ENCODE data around the gene PNMT. TPM values are rescaled to one million over a fixed set of nuclear protein-coding genes. Genes with fewer than 3 reads are reported as not detected.

Gene PNMT
- total and polyA plus RNA-seq, 2 of the 13 experiments (the other 11 are each of a cell fraction or from before 2014, with no cell fraction given), result 0.25 TPM; not detected in 1

GRCh38 chr17:39636927-39637736 is 31.1 kb upstream of the PNMT start, which contains the start of gene STARD3 (continued):
- TF ChIP-seq, protein P1, sequence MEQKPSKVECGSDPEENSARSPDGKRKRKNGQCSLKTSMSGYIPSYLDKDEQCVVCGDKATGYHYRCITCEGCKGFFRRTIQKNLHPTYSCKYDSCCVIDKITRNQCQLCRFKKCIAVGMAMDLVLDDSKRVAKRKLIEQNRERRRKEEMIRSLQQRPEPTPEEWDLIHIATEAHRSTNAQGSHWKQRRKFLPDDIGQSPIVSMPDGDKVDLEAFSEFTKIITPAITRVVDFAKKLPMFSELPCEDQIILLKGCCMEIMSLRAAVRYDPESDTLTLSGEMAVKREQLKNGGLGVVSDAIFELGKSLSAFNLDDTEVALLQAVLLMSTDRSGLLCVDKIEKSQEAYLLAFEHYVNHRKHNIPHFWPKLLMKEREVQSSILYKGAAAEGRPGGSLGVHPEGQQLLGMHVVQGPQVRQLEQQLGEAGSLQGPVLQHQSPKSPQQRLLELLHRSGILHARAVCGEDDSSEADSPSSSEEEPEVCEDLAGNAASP (CRISPR knock-in tag; IDR thresholded peaks at IDR 0.05; ENCODE audit: borderline replicate concordance), result no peak
- TF ChIP-seq, protein P2, sequence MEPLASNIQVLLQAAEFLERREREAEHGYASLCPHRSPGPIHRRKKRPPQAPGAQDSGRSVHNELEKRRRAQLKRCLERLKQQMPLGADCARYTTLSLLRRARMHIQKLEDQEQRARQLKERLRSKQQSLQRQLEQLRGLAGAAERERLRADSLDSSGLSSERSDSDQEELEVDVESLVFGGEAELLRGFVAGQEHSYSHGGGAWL (CRISPR knock-in tag; IDR thresholded peaks at IDR 0.05), result peak; percentile 73
- TF ChIP-seq TARDBP (CRISPR knock-in tag; IDR thresholded peaks at IDR 0.05) (peak; percentile 80; the same call in 1 of the 2 replicates), FOXM1 (CRISPR knock-in tag; IDR thresholded peaks at IDR 0.05) (0 out of 2 replicates have a peak, but pooled peaks have one; percentile 26), ZFP36L2 (CRISPR knock-in tag; IDR thresholded peaks at IDR 0.05) (no peak), POLR2AphosphoS2 (IDR thresholded peaks at IDR 0.05; ENCODE audit: low read depth, low read length) (no peak), TCF12 (IDR thresholded peaks at IDR 0.05) (no peak), TCF12 (CRISPR knock-in tag; IDR thresholded peaks at IDR 0.05) (peak; percentile 71; the same call in 1 of the 2 replicates), ZNF800 (CRISPR knock-in tag; IDR thresholded peaks at IDR 0.05) (no peak), ARNT (IDR thresholded peaks at IDR 0.05) (no peak), MAFK (conservative IDR thresholded peaks at IDR 0.05 in 1 of 2, IDR thresholded peaks at IDR 0.05 in 1 of 2; ENCODE audit: low read length in 2 of 2) (no peak), FIP1L1 (IDR thresholded peaks at IDR 0.05; ENCODE audit: borderline replicate concordance, insufficient read depth, low read depth, low read length) (no peak), NR3C1 (CRISPR knock-in tag; IDR thresholded peaks at IDR 0.05) (no peak), DNMT1 (CRISPR knock-in tag; IDR thresholded peaks at IDR 0.05) (peak; percentile 77), ZNF333 (CRISPR knock-in tag; IDR thresholded peaks at IDR 0.05; ENCODE audit: borderline replicate concordance) (peak; percentile 91; the same call in 1 of the 2 replicates), GABPA (IDR thresholded peaks at IDR 0.05; ENCODE audit: low read depth, low read length) (peak; percentile 89), GABPA (CRISPR knock-in tag; IDR thresholded peaks at IDR 0.05; ENCODE audit: low read depth) (peak; percentile 89), ZNF430 (CRISPR knock-in tag; IDR thresholded peaks at IDR 0.05) (peak; percentile 92), IKZF1 (IDR thresholded peaks at IDR 0.05) (no peak), ZNF296 (CRISPR knock-in tag; conservative IDR thresholded peaks at IDR 0.05) (no peak)
- TF ChIP-seq, protein P3, sequence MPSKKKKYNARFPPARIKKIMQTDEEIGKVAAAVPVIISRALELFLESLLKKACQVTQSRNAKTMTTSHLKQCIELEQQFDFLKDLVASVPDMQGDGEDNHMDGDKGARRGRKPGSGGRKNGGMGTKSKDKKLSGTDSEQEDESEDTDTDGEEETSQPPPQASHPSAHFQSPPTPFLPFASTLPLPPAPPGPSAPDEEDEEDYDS (CRISPR knock-in tag; IDR thresholded peaks at IDR 0.05), result peak; percentile 72
- TF ChIP-seq, protein P4, sequence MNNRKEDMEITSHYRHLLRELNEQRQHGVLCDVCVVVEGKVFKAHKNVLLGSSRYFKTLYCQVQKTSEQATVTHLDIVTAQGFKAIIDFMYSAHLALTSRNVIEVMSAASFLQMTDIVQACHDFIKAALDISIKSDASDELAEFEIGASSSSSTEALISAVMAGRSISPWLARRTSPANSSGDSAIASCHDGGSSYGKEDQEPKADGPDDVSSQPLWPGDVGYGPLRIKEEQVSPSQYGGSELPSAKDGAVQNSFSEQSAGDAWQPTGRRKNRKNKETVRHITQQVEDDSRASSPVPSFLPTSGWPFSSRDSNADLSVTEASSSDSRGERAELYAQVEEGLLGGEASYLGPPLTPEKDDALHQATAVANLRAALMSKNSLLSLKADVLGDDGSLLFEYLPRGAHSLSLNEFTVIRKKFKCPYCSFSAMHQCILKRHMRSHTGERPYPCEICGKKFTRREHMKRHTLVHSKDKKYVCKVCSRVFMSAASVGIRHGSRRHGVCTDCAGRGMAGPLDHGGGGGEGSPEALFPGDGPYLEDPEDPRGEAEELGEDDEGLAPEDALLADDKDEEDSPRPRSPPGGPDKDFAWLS (CRISPR knock-in tag; IDR thresholded peaks at IDR 0.05; ENCODE audit: borderline replicate concordance), result no peak
- TF ChIP-seq, protein P5, sequence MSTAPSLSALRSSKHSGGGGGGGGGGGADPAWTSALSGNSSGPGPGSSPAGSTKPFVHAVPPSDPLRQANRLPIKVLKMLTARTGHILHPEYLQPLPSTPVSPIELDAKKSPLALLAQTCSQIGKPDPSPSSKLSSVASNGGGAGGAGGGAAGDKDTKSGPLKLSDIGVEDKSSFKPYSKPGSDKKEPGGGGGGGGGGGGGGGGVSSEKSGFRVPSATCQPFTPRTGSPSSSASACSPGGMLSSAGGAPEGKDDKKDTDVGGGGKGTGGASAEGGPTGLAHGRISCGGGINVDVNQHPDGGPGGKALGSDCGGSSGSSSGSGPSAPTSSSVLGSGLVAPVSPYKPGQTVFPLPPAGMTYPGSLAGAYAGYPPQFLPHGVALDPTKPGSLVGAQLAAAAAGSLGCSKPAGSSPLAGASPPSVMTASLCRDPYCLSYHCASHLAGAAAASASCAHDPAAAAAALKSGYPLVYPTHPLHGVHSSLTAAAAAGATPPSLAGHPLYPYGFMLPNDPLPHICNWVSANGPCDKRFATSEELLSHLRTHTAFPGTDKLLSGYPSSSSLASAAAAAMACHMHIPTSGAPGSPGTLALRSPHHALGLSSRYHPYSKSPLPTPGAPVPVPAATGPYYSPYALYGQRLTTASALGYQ (CRISPR knock-in tag; IDR thresholded peaks at IDR 0.05), result peak; percentile 64
